GM23338 (cell line): ENCODE measurements around the gene WWOX. TPM values are rescaled to one million over a fixed set of nuclear protein-coding genes. Genes with fewer than 3 reads are reported as not detected.

Experiments
- ATAC-seq: fragments of 200-7000 bp; cut with Tn5 transposase; 3 replicates; pipeline ENCODE4 v1.9.1; 2020
- DNase-seq: peaks from one replicate; pipeline ENCODE4 v3.0.0-alpha.2; 2015; ENCODE audit warnings: low spot score
- H2AFZ ChIP-seq: fragments of 200-600 bp; sonication (generic); 2 replicates; pipeline ENCODE4 v1.8.0; 2016; ENCODE audit warnings: antibody characterized with exemption, mild to moderate bottlenecking, moderate library complexity
- H3F3A ChIP-seq: fragments of 200-600 bp; sonication (generic); replicated peaks from 2 replicates; pipeline ENCODE4 v1.8.0; 2017; ENCODE audit warnings: antibody characterized with exemption, mixed run types, low read depth
- H3K27ac ChIP-seq: fragments of 200-600 bp; sonication (generic); 2 replicates; pipeline ENCODE4 v1.6.1; 2016; ENCODE audit warnings: low read depth
- H3K27me3 ChIP-seq: fragments of 200-600 bp; sonication (generic); 2 replicates; pipeline ENCODE4 v1.8.0; 2016; ENCODE audit warnings: mild to moderate bottlenecking, mixed run types, moderate library complexity; ENCODE audit not compliant: insufficient read depth
- H3K36me3 ChIP-seq: fragments of 200-600 bp; sonication (generic); 2 replicates; pipeline ENCODE4 v1.8.0; 2016; ENCODE audit warnings: mild to moderate bottlenecking; ENCODE audit not compliant: insufficient read depth
- H3K4me1 ChIP-seq: fragments of 200-600 bp; sonication (generic); 2 replicates; pipeline ENCODE4 v1.8.0; 2016; ENCODE audit warnings: mild to moderate bottlenecking, moderate library complexity; ENCODE audit not compliant: insufficient read depth
- H3K4me2 ChIP-seq: fragments of 200-600 bp; sonication (generic); 2 replicates; pipeline ENCODE4 v1.7.1; 2017; ENCODE audit warnings: mixed run types
- H3K4me3 ChIP-seq: fragments of 200-600 bp; sonication (generic); 2 replicates; pipeline ENCODE4 v1.6.1; 2016; ENCODE audit warnings: mixed run types
- H3K79me2 ChIP-seq: fragments of 200-600 bp; sonication (generic); replicated peaks from 2 replicates; pipeline ENCODE4 v1.8.0; 2017; ENCODE audit warnings: mild to moderate bottlenecking; ENCODE audit not compliant: insufficient read depth
- H3K9me2 ChIP-seq: fragments of 200-600 bp; sonication (generic); 2 replicates; pipeline ENCODE4 v1.8.0; 2017; ENCODE audit not compliant: insufficient read depth
- H4K20me1 ChIP-seq: fragments of 200-600 bp; sonication (generic); replicated peaks from 2 replicates; pipeline ENCODE4 v1.8.0; 2017; ENCODE audit warnings: mild to moderate bottlenecking; ENCODE audit not compliant: insufficient read depth
- H3K27ac Mint-ChIP-seq: 2 replicates; pipeline ENCODE4 v1.8.0; 2020; ENCODE audit warnings: inconsistent platforms, mild to moderate bottlenecking, moderate library complexity, mixed read lengths
- H3K27me3 Mint-ChIP-seq: 3 replicates; pipeline ENCODE4 v1.8.0; 2022; ENCODE audit warnings: low read depth, mild to moderate bottlenecking, moderate library complexity, mixed read lengths, inconsistent platforms; ENCODE audit not compliant: insufficient read depth, poor library complexity
- H3K36me3 Mint-ChIP-seq: 3 replicates; pipeline ENCODE4 v1.8.0; 2021; ENCODE audit warnings: low read depth, mild to moderate bottlenecking, inconsistent platforms, moderate library complexity, mixed read lengths
- H3K4me1 Mint-ChIP-seq: 3 replicates; pipeline ENCODE4 v1.8.0; 2020; ENCODE audit warnings: mild to moderate bottlenecking, inconsistent platforms, mixed read lengths
- H3K4me3 Mint-ChIP-seq: 3 replicates; pipeline ENCODE4 v1.8.0; 2021; ENCODE audit warnings: moderate library complexity, mild to moderate bottlenecking, inconsistent platforms, mixed read lengths
- H3K9me3 Mint-ChIP-seq: 3 replicates; pipeline ENCODE4 v1.8.0; 2020; ENCODE audit warnings: moderate library complexity, mild to moderate bottlenecking, inconsistent platforms, mixed read lengths
- CREB1 ChIP-seq: fragments of 250-450 bp; sonication (Bioruptor Pico); IDR thresholded peaks from 2 replicates; pipeline ENCODE4 v1.5.0; 2020; ENCODE audit warnings: low read depth, mild to moderate bottlenecking, moderate library complexity
- ETS1 ChIP-seq: IDR thresholded peaks from 2 replicates; pipeline ENCODE4 v1.6.1; 2016; ENCODE audit warnings: antibody characterized with exemption
- EZH2 ChIP-seq: fragments of 200-600 bp; sonication (generic); IDR thresholded peaks from one replicate; pipeline ENCODE4 v1.8.0; 2017; ENCODE audit warnings: antibody characterized with exemption, mild to moderate bottlenecking, low read depth; ENCODE audit not compliant: unreplicated experiment
- EZH2phosphoT487 ChIP-seq: fragments of 200-600 bp; sonication (generic); IDR thresholded peaks from one replicate; pipeline ENCODE4 v1.8.1; 2018; ENCODE audit warnings: antibody characterized with exemption; ENCODE audit not compliant: unreplicated experiment
- JUNB ChIP-seq: IDR thresholded peaks from one replicate; pipeline ENCODE4 v1.6.1; 2016; ENCODE audit warnings: antibody characterized with exemption; ENCODE audit not compliant: unreplicated experiment
- NANOG ChIP-seq: IDR thresholded peaks from 2 replicates; pipeline ENCODE4 v1.6.1; 2016; ENCODE audit warnings: antibody characterized with exemption, borderline replicate concordance
- POLR2AphosphoS5 ChIP-seq: IDR thresholded peaks from 2 replicates; pipeline ENCODE4 v1.6.1; 2016; ENCODE audit warnings: antibody characterized with exemption, low read depth
- REST ChIP-seq: IDR thresholded peaks from one replicate; pipeline ENCODE4 v1.6.1; 2018; ENCODE audit warnings: antibody characterized with exemption; ENCODE audit not compliant: unreplicated experiment
- STAT1 ChIP-seq: IDR thresholded peaks from one replicate; pipeline ENCODE4 v1.6.1; 2016; ENCODE audit warnings: antibody characterized with exemption; ENCODE audit not compliant: unreplicated experiment
- ZNF114 ChIP-seq: fragments of 250-450 bp; sonication (Bioruptor Pico); IDR thresholded peaks from 2 replicates; pipeline ENCODE4 v1.5.0; 2020; ENCODE audit warnings: mild to moderate bottlenecking, moderate library complexity
- ZNF331 ChIP-seq: fragments of 250-450 bp; sonication (Bioruptor Pico); IDR thresholded peaks from 2 replicates; pipeline ENCODE4 v1.5.0; 2020; ENCODE audit warnings: low read depth, mild to moderate bottlenecking, moderate library complexity
- polyA plus RNA-seq: library from polyadenylated mRNA; unstranded; fragments of >200 nt; fragmentation: Nextera tagmentation; extraction: Ambion mirVana; gene quantifications from 2 replicates; pipeline ENCODE4 v1.2.1, GENCODE V29; 2016
- total RNA-seq: library from RNA; depleted of rRNA; stranded (reverse); fragments of >200 nt; shearing (Covaris generic); gene quantifications from 2 replicates; pipeline ENCODE4 v1.2.3, GENCODE V29; 2014
- TF ChIP-seq, protein P1 (sequence below): fragments of 250-450 bp; sonication (Bioruptor Pico); IDR thresholded peaks from 2 replicates; pipeline ENCODE4 v1.5.0; 2020; ENCODE audit warnings: mild to moderate bottlenecking, moderate library complexity
- TF ChIP-seq, protein P2 (sequence below), 2 experiments: fragments of 200-600 bp in 1 of 2; sonication (generic) in 1 of 2; conservative IDR thresholded peaks; 2 replicates each; pipeline versions ENCODE4 v1.5.1 to v1.6.1; 2016 to 2017; ENCODE audit warnings: antibody characterized with exemption in 2 of 2, low read depth in 2 of 2, mild to moderate bottlenecking in 2 of 2, moderate library complexity in 1 of 2

The WWOX gene
- total and polyA plus RNA-seq, 2 experiments from 2014 or later, result 10.0 to 19.3 TPM

- H4K20me1 ChIP-seq, result no peaks in the 10 kb centered on the region
- TF ChIP-seq REST (no peak), EZH2 (no peak), ZNF114 (CRISPR knock-in tag) (no peak), ZNF331 (no peak), STAT1 (no peak), POLR2AphosphoS5 (no peak), ETS1 (no peak), EZH2phosphoT487 (no peak), JUNB (no peak), CREB1 (CRISPR knock-in tag) (no peak), NANOG (no peak)
- TF ChIP-seq, protein P1, sequence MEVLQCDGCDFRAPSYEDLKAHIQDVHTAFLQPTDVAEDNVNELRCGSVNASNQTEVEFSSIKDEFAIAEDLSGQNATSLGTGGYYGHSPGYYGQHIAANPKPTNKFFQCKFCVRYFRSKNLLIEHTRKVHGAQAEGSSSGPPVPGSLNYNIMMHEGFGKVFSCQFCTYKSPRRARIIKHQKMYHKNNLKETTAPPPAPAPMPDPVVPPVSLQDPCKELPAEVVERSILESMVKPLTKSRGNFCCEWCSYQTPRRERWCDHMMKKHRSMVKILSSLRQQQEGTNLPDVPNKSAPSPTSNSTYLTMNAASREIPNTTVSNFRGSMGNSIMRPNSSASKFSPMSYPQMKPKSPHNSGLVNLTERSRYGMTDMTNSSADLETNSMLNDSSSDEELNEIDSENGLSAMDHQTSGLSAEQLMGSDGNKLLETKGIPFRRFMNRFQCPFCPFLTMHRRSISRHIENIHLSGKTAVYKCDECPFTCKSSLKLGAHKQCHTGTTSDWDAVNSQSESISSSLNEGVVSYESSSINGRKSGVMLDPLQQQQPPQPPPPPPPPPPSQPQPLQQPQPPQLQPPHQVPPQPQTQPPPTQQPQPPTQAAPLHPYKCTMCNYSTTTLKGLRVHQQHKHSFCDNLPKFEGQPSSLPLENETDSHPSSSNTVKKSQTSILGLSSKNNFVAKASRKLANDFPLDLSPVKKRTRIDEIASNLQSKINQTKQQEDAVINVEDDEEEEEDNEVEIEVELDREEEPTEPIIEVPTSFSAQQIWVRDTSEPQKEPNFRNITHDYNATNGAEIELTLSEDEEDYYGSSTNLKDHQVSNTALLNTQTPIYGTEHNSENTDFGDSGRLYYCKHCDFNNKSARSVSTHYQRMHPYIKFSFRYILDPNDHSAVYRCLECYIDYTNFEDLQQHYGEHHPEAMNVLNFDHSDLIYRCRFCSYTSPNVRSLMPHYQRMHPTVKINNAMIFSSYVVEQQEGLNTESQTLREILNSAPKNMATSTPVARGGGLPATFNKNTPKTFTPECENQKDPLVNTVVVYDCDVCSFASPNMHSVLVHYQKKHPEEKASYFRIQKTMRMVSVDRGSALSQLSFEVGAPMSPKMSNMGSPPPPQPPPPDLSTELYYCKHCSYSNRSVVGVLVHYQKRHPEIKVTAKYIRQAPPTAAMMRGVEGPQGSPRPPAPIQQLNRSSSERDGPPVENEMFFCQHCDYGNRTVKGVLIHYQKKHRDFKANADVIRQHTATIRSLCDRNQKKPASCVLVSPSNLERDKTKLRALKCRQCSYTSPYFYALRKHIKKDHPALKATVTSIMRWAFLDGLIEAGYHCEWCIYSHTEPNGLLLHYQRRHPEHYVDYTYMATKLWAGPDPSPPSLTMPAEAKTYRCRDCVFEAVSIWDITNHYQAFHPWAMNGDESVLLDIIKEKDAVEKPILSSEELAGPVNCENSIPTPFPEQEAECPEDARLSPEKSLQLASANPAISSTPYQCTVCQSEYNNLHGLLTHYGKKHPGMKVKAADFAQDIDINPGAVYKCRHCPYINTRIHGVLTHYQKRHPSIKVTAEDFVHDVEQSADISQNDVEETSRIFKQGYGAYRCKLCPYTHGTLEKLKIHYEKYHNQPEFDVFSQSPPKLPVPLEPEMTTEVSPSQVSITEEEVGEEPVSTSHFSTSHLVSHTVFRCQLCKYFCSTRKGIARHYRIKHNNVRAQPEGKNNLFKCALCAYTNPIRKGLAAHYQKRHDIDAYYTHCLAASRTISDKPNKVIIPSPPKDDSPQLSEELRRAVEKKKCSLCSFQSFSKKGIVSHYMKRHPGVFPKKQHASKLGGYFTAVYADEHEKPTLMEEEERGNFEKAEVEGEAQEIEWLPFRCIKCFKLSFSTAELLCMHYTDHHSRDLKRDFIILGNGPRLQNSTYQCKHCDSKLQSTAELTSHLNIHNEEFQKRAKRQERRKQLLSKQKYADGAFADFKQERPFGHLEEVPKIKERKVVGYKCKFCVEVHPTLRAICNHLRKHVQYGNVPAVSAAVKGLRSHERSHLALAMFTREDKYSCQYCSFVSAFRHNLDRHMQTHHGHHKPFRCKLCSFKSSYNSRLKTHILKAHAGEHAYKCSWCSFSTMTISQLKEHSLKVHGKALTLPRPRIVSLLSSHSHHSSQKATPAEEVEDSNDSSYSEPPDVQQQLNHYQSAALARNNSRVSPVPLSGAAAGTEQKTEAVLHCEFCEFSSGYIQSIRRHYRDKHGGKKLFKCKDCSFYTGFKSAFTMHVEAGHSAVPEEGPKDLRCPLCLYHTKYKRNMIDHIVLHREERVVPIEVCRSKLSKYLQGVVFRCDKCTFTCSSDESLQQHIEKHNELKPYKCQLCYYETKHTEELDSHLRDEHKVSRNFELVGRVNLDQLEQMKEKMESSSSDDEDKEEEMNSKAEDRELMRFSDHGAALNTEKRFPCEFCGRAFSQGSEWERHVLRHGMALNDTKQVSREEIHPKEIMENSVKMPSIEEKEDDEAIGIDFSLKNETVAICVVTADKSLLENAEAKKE (CRISPR knock-in tag), result no peak
- TF ChIP-seq, protein P2, sequence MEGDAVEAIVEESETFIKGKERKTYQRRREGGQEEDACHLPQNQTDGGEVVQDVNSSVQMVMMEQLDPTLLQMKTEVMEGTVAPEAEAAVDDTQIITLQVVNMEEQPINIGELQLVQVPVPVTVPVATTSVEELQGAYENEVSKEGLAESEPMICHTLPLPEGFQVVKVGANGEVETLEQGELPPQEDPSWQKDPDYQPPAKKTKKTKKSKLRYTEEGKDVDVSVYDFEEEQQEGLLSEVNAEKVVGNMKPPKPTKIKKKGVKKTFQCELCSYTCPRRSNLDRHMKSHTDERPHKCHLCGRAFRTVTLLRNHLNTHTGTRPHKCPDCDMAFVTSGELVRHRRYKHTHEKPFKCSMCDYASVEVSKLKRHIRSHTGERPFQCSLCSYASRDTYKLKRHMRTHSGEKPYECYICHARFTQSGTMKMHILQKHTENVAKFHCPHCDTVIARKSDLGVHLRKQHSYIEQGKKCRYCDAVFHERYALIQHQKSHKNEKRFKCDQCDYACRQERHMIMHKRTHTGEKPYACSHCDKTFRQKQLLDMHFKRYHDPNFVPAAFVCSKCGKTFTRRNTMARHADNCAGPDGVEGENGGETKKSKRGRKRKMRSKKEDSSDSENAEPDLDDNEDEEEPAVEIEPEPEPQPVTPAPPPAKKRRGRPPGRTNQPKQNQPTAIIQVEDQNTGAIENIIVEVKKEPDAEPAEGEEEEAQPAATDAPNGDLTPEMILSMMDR (conservative IDR thresholded peaks at IDR 0.05; ENCODE audit: low read depth in 2 of 2), result no peak
- no peaks in the 10 kb centered on the region for H3K27me3 Mint-ChIP-seq
- no peaks in the 10 kb centered on the region for H3K9me2 ChIP-seq
- no peaks in the 10 kb centered on the region for H3K36me3 Mint-ChIP-seq
- ATAC-seq (peak; percentile 42; the same call in 2 of the 3 replicates), DNase-seq (peak; percentile 43)
- no peaks in the 10 kb centered on the region for H3K36me3 ChIP-seq
- no peak overlapping the region; the same call in 1 of the 2 replicates for H3K27ac Mint-ChIP-seq
- no peaks in the 10 kb centered on the region for H3K27me3 ChIP-seq
- no peak overlapping the region for H2AFZ ChIP-seq
- peaks cover 50% of the 10 kb centered on the region for H3K4me1 ChIP-seq
- peak overlapping the region; percentile 54 for H3K4me2 ChIP-seq
- no peaks in the 10 kb centered on the region; the same call in 2 of the 3 replicates for H3K9me3 Mint-ChIP-seq
- H3K4me3 Mint-ChIP-seq, result peak overlapping the region; percentile 16; the same call in 2 of the 3 replicates
- peak overlapping the region; percentile 18; the same call in 1 of the 2 replicates for H3K4me3 ChIP-seq
- no peak overlapping the region for H3K27ac ChIP-seq
- no peaks in the 10 kb centered on the region for H3F3A ChIP-seq
- no peaks in the 10 kb centered on the region for H3K79me2 ChIP-seq
- peaks cover 56% of the 10 kb centered on the region for H3K4me1 Mint-ChIP-seq
Measured at GRCh38 chr16:78606545-78606944, 507.1 kb downstream of the WWOX start.
